Thyroid gland (tissue), 4 donors: ENCODE data around the gene SPI1.

Source experiments
- CTCF ChIP-seq, 6 experiments: fragments of 200-600 bp in 3 of 6; fragments of 450-650 bp in 3 of 6; sonication (generic) in 3 of 6; IDR thresholded peaks; one replicate each; pipeline ENCODE4 v1.5.1; 2016 to 2019; ENCODE audit warnings: antibody characterized with exemption in 6 of 6, mild to moderate bottlenecking in 2 of 6, inconsistent platforms in 1 of 6, moderate library complexity in 1 of 6
- POLR2A ChIP-seq, 2 donors: fragments of 450-650 bp; IDR thresholded peaks; one replicate each; pipeline ENCODE4 v1.6.1; 2017; ENCODE audit warnings: antibody characterized with exemption in 2 of 2, mild to moderate bottlenecking in 2 of 2, moderate library complexity in 1 of 2

GRCh38 chr11:47338396-47339241, 39.7 kb downstream of the SPI1 start:
- TF ChIP-seq CTCF (IDR thresholded peaks at IDR 0.05), result no peak
- no peak for TF ChIP-seq POLR2A (IDR thresholded peaks at IDR 0.05)
